HCT116 (cell line): Measurements from ENCODE around the gene DYNLT2. TPM values are rescaled to one million over a fixed set of nuclear protein-coding genes. Genes with fewer than 3 reads are reported as not detected.

ENCODE experiments used
- ATAC-seq: fragments of 200-7000 bp; cut with Tn5 transposase; 2 replicates; pipeline ENCODE4 v1.9.1; 2020; ENCODE audit warnings: mild to moderate bottlenecking, moderate library complexity
- Bru-seq: library from RNA; stranded (reverse); fragments of 400-500 nt; gene quantifications from one replicate; lab custom pipeline; 2021; lab: Mats Ljungman, UMichigan
- BruChase-seq, 2 experiments: library from RNA; stranded (reverse); fragments of 400-500 nt; gene quantifications; one replicate each; lab custom pipeline; 2021; lab: Mats Ljungman, UMichigan
- BruUV-seq: library from RNA; stranded (reverse); fragments of 400-500 nt; replicated peaks from 2 replicates; lab custom pipeline; 2021; lab: Mats Ljungman, UMichigan
- CTCF ChIA-PET: fragments of 300-600 bp; sonication (Branson Sonifier 250); formaldehyde crosslinking; loops from one replicate; lab custom pipeline; 2021; ENCODE audit warnings: antibody characterized with exemption; lab: Charles Lee
- POLR2A ChIA-PET: fragments of 300-600, 350-600 bp; sonication (Branson Sonifier 250); formaldehyde crosslinking; loops from one replicate; lab custom pipeline; 2021; ENCODE audit warnings: antibody characterized with exemption; lab: Charles Lee
- RAD21 ChIA-PET, 2 experiments: fragments of 300-600 bp; sonication (Branson Sonifier 250); formaldehyde crosslinking; loops; one replicate each; lab custom pipeline; 2023; ENCODE audit warnings: low total read pairs in 2 of 2; ENCODE audit not compliant: uncharacterized antibody in 2 of 2, unreplicated experiment in 2 of 2, low non-redundant PET in 1 of 2; lab: Charles Lee
- DNase-seq: peaks from one replicate; pipeline ENCODE4 v3.0.0-alpha.2; 2010; ENCODE audit warnings: low read depth, low spot score
- H2AFZ ChIP-seq: fragments of 200-600 bp; shearing (Covaris generic), sonication (generic); 2 replicates; pipeline ENCODE4 v1.6.1; 2017; ENCODE audit warnings: low read depth, mixed run types, mixed read lengths, antibody characterized with exemption, low read length; ENCODE audit not compliant: poor library complexity, severe bottlenecking
- H3K27ac ChIP-seq: 2 replicates; pipeline ENCODE4 v1.5.1; 2012; ENCODE audit warnings: low read depth, low read length
- H3K27me3 ChIP-seq: fragments of 200-600 bp; sonication (generic); 2 replicates; pipeline ENCODE4 v1.6.1; 2016; ENCODE audit warnings: mixed run types, low read length, mixed read lengths; ENCODE audit not compliant: insufficient read depth
- H3K36me3 ChIP-seq, 2 experiments: fragments of 200-500 bp in 1 of 2; fragments of 200-600 bp in 1 of 2; sonication (Bioruptor generic) in 1 of 2; sonication (generic) in 1 of 2; 2 replicates each; pipeline versions ENCODE4 v1.5.1 to v1.6.1; 2014 to 2016; ENCODE audit warnings: low read length in 2 of 2, inconsistent platforms in 1 of 2, mixed read lengths in 1 of 2, mixed run types in 1 of 2; ENCODE audit not compliant: insufficient read depth in 2 of 2, control insufficient read depth in 1 of 2
- H3K4me1 ChIP-seq, 2 experiments: fragments of 200-600 bp in 1 of 2; sonication (generic) in 1 of 2; 2 replicates each; pipeline versions ENCODE4 v1.5.1 to v1.6.1; 2012 to 2017; ENCODE audit warnings: low read length in 2 of 2, inconsistent platforms in 1 of 2, mild to moderate bottlenecking in 1 of 2, mixed read lengths in 1 of 2, mixed run types in 1 of 2, moderate library complexity in 1 of 2; ENCODE audit not compliant: insufficient read depth in 2 of 2, control insufficient read depth in 1 of 2
- H3K4me2 ChIP-seq: fragments of 200-600 bp; sonication (generic); 2 replicates; pipeline ENCODE4 v1.6.1; 2017; ENCODE audit warnings: mixed run types, low read length, mixed read lengths
- H3K4me3 ChIP-seq, 2 experiments: fragments of 200-600 bp in 1 of 2; sonication (generic) in 1 of 2; replicated peaks in 1 of 2; 2 replicates each; pipeline ENCODE4 v1.5.1; 2011 to 2016; ENCODE audit warnings: low read length in 2 of 2, control low read depth in 1 of 2, low read depth in 1 of 2, mild to moderate bottlenecking in 1 of 2, mixed read lengths in 1 of 2, mixed run types in 1 of 2
- H3K79me2 ChIP-seq: fragments of 200-600 bp; sonication (generic); 2 replicates; pipeline ENCODE4 v1.6.1; 2017; ENCODE audit warnings: mild to moderate bottlenecking, mixed run types, low read length, moderate library complexity, mixed read lengths; ENCODE audit not compliant: insufficient read depth
- H3K9ac ChIP-seq: fragments of 200-600 bp; sonication (generic); 2 replicates; pipeline ENCODE4 v1.6.1; 2016; ENCODE audit warnings: low read length, mixed read lengths
- H3K9me2 ChIP-seq: fragments of 200-600 bp; sonication (generic), shearing (Covaris generic); 2 replicates; pipeline ENCODE4 v1.6.1; 2017; ENCODE audit warnings: mixed run types, mild to moderate bottlenecking, moderate library complexity; ENCODE audit not compliant: insufficient read depth
- H3K9me3 ChIP-seq, 2 experiments: fragments of 200-500 bp in 1 of 2; fragments of 200-600 bp in 1 of 2; sonication (Bioruptor generic) in 1 of 2; sonication (generic) in 1 of 2; 2 replicates each; pipeline ENCODE4 v1.6.1; 2014 to 2017; ENCODE audit warnings: low read length in 2 of 2, mixed read lengths in 2 of 2, inconsistent platforms in 1 of 2, low read depth in 1 of 2, mild to moderate bottlenecking in 1 of 2, mixed run types in 1 of 2, moderate library complexity in 1 of 2; ENCODE audit not compliant: control insufficient read depth in 1 of 2, insufficient read depth in 1 of 2
- H4K20me1 ChIP-seq: fragments of 200-600 bp; sonication (generic), shearing (Covaris generic); 2 replicates; pipeline ENCODE4 v1.6.1; 2017; ENCODE audit warnings: mixed run types, mild to moderate bottlenecking, moderate library complexity; ENCODE audit not compliant: insufficient read depth
- ATF3 ChIP-seq: IDR thresholded peaks from 2 replicates; pipeline ENCODE4 v1.6.1; 2012
- CBX3 ChIP-seq: IDR thresholded peaks from 2 replicates; pipeline ENCODE4 v1.6.1; 2012; ENCODE audit warnings: low read depth
- CTCF ChIP-seq, 3 experiments: fragments of 200-600 bp in 1 of 3; sonication (generic) in 1 of 3; IDR thresholded peaks in 2 of 3; conservative IDR thresholded peaks in 1 of 3; 2 replicates each; pipeline ENCODE4 v1.5.1; 2012 to 2017; ENCODE audit warnings: low read depth in 2 of 3, low read length in 2 of 3, antibody characterized with exemption in 1 of 3, borderline replicate concordance in 1 of 3, control low read depth in 1 of 3, mild to moderate bottlenecking in 1 of 3, mixed read lengths in 1 of 3, mixed run types in 1 of 3, moderate library complexity in 1 of 3; ENCODE audit not compliant: insufficient read depth in 1 of 3
- EGR1 ChIP-seq: IDR thresholded peaks from 2 replicates; pipeline ENCODE4 v1.6.1; 2012; ENCODE audit warnings: low read depth
- ELF1 ChIP-seq: IDR thresholded peaks from 2 replicates; pipeline ENCODE4 v1.6.1; 2012; ENCODE audit warnings: low read depth, borderline replicate concordance
- EZH2 ChIP-seq: fragments of 200-600 bp; sonication (generic); IDR thresholded peaks from 2 replicates; pipeline ENCODE4 v1.6.1; 2017; ENCODE audit warnings: antibody characterized with exemption, mixed run types
- EZH2phosphoT487 ChIP-seq: fragments of 200-600 bp; IDR thresholded peaks from 2 replicates; pipeline ENCODE4 v1.6.1; 2018; ENCODE audit warnings: antibody characterized with exemption, borderline replicate concordance
- FOSL1 ChIP-seq: IDR thresholded peaks from 2 replicates; pipeline ENCODE4 v1.6.1; 2012; ENCODE audit warnings: low read depth
- JUND ChIP-seq: IDR thresholded peaks from 2 replicates; pipeline ENCODE4 v1.6.1; 2012
- MAX ChIP-seq: IDR thresholded peaks from 2 replicates; pipeline ENCODE4 v1.6.1; 2012
- POLR2A ChIP-seq: IDR thresholded peaks from 2 replicates; pipeline ENCODE4 v1.7.0; 2011; ENCODE audit warnings: borderline replicate concordance; ENCODE audit not compliant: insufficient read depth, insufficient read length; ENCODE audit errors: extremely low read depth
- POLR2AphosphoS5 ChIP-seq: IDR thresholded peaks from 2 replicates; pipeline ENCODE4 v1.6.1; 2011; ENCODE audit warnings: mild to moderate bottlenecking, low read depth, low read length, moderate library complexity
- RAD21 ChIP-seq: IDR thresholded peaks from 2 replicates; pipeline ENCODE4 v1.6.1; 2012; ENCODE audit warnings: low read depth, mild to moderate bottlenecking
- SIN3A ChIP-seq: IDR thresholded peaks from 2 replicates; pipeline ENCODE4 v1.6.1; 2012; ENCODE audit warnings: low read depth
- SP1 ChIP-seq: IDR thresholded peaks from 2 replicates; pipeline ENCODE4 v1.6.1; 2012; ENCODE audit warnings: low read depth
- SRF ChIP-seq: IDR thresholded peaks from 2 replicates; pipeline ENCODE4 v1.6.1; 2012; ENCODE audit warnings: low read depth
- YY1 ChIP-seq: IDR thresholded peaks from 2 replicates; pipeline ENCODE4 v1.6.1; 2011; ENCODE audit warnings: low read length, low read depth, moderate library complexity, mild to moderate bottlenecking; ENCODE audit not compliant: insufficient replicate concordance; ENCODE audit errors: extremely low read depth
- ZBTB33 ChIP-seq: IDR thresholded peaks from 2 replicates; pipeline ENCODE4 v1.6.1; 2011; ENCODE audit warnings: mild to moderate bottlenecking, low read length, moderate library complexity; ENCODE audit not compliant: insufficient replicate concordance; ENCODE audit errors: extremely low read depth
- ZFX ChIP-seq: fragments of 450-650 bp; IDR thresholded peaks from 2 replicates; pipeline ENCODE4 v1.6.1; 2017
- intact Hi-C: fragments of 100-400 bp; cut with micrococcal nuclease; formaldehyde crosslinking; loops from 2 replicates; pipeline ENCODE4 v1.10.0; 2022
- long read RNA-seq: library from polyadenylated mRNA; unstranded; transcript quantifications from one replicate; pipeline ENCODE4 v2.0.0, GENCODE V29; 2021; ENCODE audit not compliant: unreplicated experiment
- polyA plus RNA-seq: library from polyadenylated mRNA; unstranded; fragments of >200 nt; gene quantifications from 2 replicates; pipeline ENCODE4 v1.2.1, GENCODE V29; 2012; ENCODE audit warnings: missing spikeins
- total RNA-seq: library from RNA; stranded (reverse); gene quantifications from one replicate; pipeline ENCODE4 v1.2.1, GENCODE V29; 2021; ENCODE audit not compliant: unreplicated experiment

Gene DYNLT2
- total RNA-seq: 1.5 TPM
- 0.24 and 0.35 TPM in 2 replicates for polyA plus RNA-seq
- percentile 72 among the genes with signal in this experiment for Bru-seq, nascent RNA
- percentile 33 among the genes with signal in this experiment for BruChase-seq, experiment 1, labeled RNA remaining after a 6-hour chase
- BruChase-seq, experiment 2, labeled RNA remaining after a 2-hour chase: percentile 39 among the genes with signal in this experiment
- long read RNA-seq, partial matches to known transcripts: 1 of 5 reads
- long read RNA-seq, other reads (novel, unspliced or antisense): 0 of 5 reads

GRCh38 chr6:169751242-169752073, at the start of gene DYNLT2, which contains the start of gene ERMARD:
DYNLT2 (minus strand) TSS chr6:169751572; CDS start chr6:169751458, 114 bp downstream.
ERMARD (plus strand) TSS chr6:169751622; CDS start chr6:169751658, 36 bp downstream.
- no peaks in the 10 kb centered on the region for H3K27me3 ChIP-seq
- CTCF ChIA-PET: no interaction called here
- no peaks in the 10 kb centered on the region for H3K9me3 ChIP-seq
- no TSS peak for BruUV-seq
- peak within 1 kb of the TSS; percentile 69 to 84 for H3K4me3 ChIP-seq
- H3K4me2 ChIP-seq: peak within 1 kb of the TSS; percentile 88
- peak; percentile 81 for TF ChIP-seq SP1
- no peak for TF ChIP-seq ATF3
- TF ChIP-seq JUND: no peak; the same call in 1 of the 2 replicates
- TF ChIP-seq EGR1: peak; percentile 85
- peak; percentile 69 for TF ChIP-seq ZBTB33
- TF ChIP-seq YY1: peak; percentile 88
- peak; percentile 99 for TF ChIP-seq ZFX
- TF ChIP-seq MAX: peak; percentile 91
- TF ChIP-seq EZH2: no peak
- no peak for TF ChIP-seq EZH2phosphoT487
- peak; percentile 95 for TF ChIP-seq POLR2AphosphoS5
- TF ChIP-seq CBX3: peak; percentile 91; the same call in 1 of the 2 replicates
- peak in 1 of 3 experiments; percentile 14; a peak in 1 of 6 replicates for TF ChIP-seq CTCF (IDR thresholded peaks at IDR 0.05 in 2 of 3, conservative IDR thresholded peaks at IDR 0.05 in 1 of 3; ENCODE audit: borderline replicate concordance in 1 of 3, insufficient read depth in 1 of 3, low read depth in 2 of 3, low read length in 2 of 3)
- TF ChIP-seq SRF: peak; percentile 96
- no peak for TF ChIP-seq FOSL1
- no peak for TF ChIP-seq RAD21
- peak; percentile 84 for TF ChIP-seq SIN3A
- peak; percentile 94 for TF ChIP-seq ELF1
- peak; percentile 80 for TF ChIP-seq POLR2A
- peaks cover 28% of the 10 kb centered on the region for H3K79me2 ChIP-seq
- intact Hi-C loops: loop anchor here (1.0 to 2.0 kb wide), 3 partner anchors 29 to 803 kb away; partner anchors contain the start of genes C6orf120, TBP and WDR27
- RAD21 ChIA-PET: no interaction called here
- H3K4me1 ChIP-seq: peaks cover 7 to 19% of the 10 kb centered on the region in 2 experiments; a peak in 3 of 4 replicates
- DNase-seq (peak; percentile 88), ATAC-seq (peak; percentile 91)
- 0 out of 4 replicates have a peak, but pooled peaks cover 0 to 5% of the 10 kb centered on the region in 2 experiments for H3K36me3 ChIP-seq
- peak within 1 kb of the TSS; percentile 90 for H3K9ac ChIP-seq
- no peak within 1 kb of the TSS for H2AFZ ChIP-seq
- no peaks in the 10 kb centered on the region for H4K20me1 ChIP-seq
- POLR2A ChIA-PET: interaction anchor here (0.7 kb wide), 1 partner anchor 26 kb away, joined by 3 read pairs; no protein-coding TSS in a partner anchor
- no peaks in the 10 kb centered on the region for H3K9me2 ChIP-seq
- peak within 1 kb of the TSS; percentile 88 for H3K27ac ChIP-seq
